ENCODE results near the gene PROSER2. TPM values are rescaled to one million over a fixed set of nuclear protein-coding genes. Genes with fewer than 3 reads are reported as not detected.

The PROSER2 gene
- total and polyA plus RNA-seq, 2 of the 13 experiments (the other 11 are each of a cell fraction or from before 2014, with no cell fraction given) = 6.9 to 7.7 TPM

GRCh38 chr10:11793762-11794479 lies 29.2 kb upstream of the PROSER2 start (continued):
- no peak for TF ChIP-seq ZNF407 (CRISPR knock-in tag; IDR thresholded peaks at IDR 0.05; ENCODE audit: not compliant biosample characterization)
- TF ChIP-seq PHF21A (CRISPR knock-in tag; IDR thresholded peaks at IDR 0.05) = 0 out of 2 replicates have a peak, but pooled peaks have one; percentile 40
- peak; percentile 74 for TF ChIP-seq ARID5B (CRISPR knock-in tag; IDR thresholded peaks at IDR 0.05)
- peak; percentile 77; the same call in 1 of the 2 replicates for TF ChIP-seq HIC2 (CRISPR knock-in tag; IDR thresholded peaks at IDR 0.05; ENCODE audit: low read depth)
- peak; percentile 76 for TF ChIP-seq NR2C2 (CRISPR knock-in tag; IDR thresholded peaks at IDR 0.05; ENCODE audit: borderline replicate concordance)
- TF ChIP-seq SKIL (CRISPR knock-in tag; IDR thresholded peaks at IDR 0.05; ENCODE audit: borderline replicate concordance) = no peak
- TF ChIP-seq NFE2L2 (IDR thresholded peaks at IDR 0.05; ENCODE audit: low read length) = 0 out of 2 replicates have a peak, but pooled peaks have one; percentile 7
- no peak for TF ChIP-seq KDM4B (CRISPR knock-in tag; IDR thresholded peaks at IDR 0.05)

All from HepG2 (cell line).